AG08395 (cell line): ENCODE results near the gene RPS15.
"Not testable (repeated sequence)": the region's sequence is repeated elsewhere in the genome, so short reads cannot be mapped to it uniquely, and the experiment has no call there.

ENCODE experiments used
- DNase-seq: peaks from one replicate; pipeline ENCODE4 v3.0.0; 2012; ENCODE audit warnings: mixed read lengths, low spot score

The RPS15 gene

DNA sequence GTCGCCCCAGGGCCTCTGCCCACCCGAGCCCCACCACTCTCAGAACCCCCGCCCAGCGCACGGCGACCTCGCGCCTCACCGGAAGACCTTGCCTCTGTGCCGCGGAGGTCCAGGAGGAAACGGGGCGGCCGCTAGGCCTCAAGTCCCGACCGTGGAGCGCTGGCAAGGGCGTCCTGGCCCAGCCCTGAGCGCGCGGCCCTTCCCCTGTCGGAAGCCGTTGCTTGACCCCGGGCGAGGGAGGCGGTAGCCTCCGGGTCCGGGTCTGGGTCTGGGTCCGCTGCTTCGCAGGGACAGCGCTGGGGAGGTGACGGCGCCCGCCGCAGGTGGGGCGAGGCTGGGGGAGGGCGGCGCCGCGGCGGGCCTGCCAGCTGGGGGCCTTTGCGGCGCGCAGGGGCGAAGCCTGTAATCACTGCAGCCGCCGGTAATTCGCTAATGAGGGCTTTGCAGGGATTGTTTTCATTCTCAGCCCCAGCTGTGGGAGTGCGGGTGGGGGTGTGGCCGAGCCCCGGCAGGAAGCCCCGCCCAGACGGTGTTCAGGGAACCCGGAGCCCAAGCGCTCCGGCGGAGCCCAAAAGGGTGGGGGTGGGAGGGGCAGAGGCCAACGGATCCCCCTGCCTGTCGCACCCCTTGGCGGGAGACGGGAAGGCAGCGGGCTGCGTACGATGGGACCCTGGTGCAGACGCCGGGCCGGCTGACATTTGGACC lies 32.3 kb downstream of the RPS15 start:
- peak; percentile 58 for DNase-seq

- no peak for DNase-seq
Observed at GRCh38 chr19:1471010-1471514, 32.9 kb downstream of the RPS15 start.

- no peak for DNase-seq
Observed at GRCh38 chr19:1471515-1472160, 33.4 kb downstream of the RPS15 start.

DNA sequence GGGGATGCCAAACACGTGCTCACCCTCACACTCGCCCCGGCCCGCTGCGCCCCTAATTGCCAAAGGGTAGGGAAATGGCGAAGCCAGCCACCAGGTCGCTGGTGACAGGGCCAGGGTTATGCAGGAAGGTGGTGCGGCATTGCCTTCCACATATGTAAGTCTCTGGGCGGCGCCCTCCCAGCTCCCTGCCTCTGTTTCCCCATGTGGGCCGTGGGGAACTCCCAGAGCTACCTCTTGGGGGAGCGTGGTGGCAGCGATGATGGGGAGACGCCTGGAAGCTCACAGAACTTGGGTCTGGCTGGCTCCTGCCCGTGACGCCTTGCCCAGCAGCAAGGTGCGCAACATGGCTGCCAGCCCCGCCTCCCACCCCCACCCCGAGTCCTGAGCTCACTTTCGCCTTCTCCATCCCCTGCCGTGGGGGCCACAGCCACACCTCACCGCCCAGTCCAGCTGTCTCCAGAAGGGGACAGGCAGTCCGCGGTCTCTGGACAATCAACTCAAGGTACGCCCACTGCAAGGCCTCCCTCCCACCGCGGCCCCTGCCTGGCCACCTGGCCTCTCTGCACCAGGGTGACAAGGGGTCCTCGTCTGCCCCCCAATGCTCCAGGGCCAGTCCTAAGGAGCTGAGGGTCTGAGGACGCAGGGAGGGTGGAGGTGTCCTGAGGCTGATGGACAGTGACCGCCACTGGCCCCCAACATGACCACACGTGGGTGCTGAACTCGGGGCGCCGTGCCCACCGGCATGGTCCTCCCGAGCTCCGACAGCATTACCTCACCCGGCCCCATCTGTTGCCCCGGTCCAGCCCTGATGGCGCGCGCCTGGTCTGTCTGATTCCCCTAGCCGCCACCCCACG lies 34.3 kb downstream of the RPS15 start:
- DNase-seq = no peak

GRCh38 chr19:1473085-1473851 lies 35.1 kb downstream of the RPS15 start:
- DNase-seq = no peak

- no peak for DNase-seq
Observed at GRCh38 chr19:1474011-1474764, 36.0 kb downstream of the RPS15 start.

GRCh38 chr19:1474765-1475351 lies 36.7 kb downstream of the RPS15 start:
- DNase-seq = no peak

GRCh38 chr19:1475751-1476437 lies 37.7 kb downstream of the RPS15 start:
- no peak for DNase-seq

DNA sequence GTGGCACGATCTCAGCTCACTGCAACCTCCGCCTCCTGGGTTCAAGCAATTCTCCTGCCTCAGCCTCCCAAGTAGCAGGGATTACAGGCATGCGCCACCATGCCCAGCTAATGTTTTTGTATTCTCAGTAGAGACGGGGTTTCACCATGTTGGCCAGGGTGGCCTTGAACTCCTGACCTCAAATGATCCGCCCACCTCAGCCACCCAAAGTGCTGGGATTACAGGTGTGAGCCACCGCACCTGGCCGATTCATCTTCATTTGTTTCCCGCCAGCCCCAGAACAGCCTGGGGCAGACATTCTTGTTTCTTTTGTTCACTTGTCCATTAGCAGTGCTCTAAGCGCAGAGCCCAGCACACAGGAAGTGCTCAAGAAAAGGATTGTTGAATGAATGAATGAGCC lies 38.9 kb downstream of the RPS15 start:
- not testable (repeated sequence) for DNase-seq

- peak; percentile 97 for DNase-seq
Observed at GRCh38 chr19:1478934-1479707, 40.9 kb downstream of the RPS15 start, which contains the start of gene C19orf25. C19orf25 (minus strand) TSS chr19:1479215; CDS start chr19:1478903, 312 bp downstream.

DNA sequence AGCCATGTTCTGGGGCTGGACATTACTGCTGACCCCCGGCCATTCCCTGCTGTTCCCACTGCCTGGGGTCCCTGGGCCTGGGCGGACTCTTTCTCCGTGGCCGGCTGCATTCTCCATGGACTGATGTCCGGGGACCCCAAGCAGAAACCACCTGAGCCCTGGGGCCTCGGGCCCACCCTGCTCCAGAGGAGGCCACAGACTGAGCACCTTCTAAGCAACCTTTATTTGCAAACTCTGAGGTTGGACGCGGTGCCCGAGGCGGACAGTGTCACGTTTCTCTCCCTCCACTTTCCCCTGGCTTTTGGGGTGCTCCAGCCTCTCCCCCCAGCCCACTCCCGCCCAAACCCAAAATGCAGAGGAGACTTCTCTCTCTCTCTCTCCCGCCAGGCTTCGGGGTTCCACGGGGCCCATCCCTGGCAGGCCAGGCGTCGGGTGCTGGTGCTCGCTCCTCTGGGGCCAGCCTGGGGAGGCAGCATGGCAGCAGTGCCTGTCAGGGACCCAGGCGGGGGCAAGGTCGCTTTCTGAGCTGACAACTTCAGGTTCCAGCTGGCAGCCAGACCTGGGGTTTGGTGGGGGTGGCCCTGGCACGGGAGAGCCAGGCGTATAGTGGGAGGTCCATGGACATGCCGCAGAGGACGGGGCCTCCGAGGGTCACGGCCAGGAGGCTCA lies 43.2 kb downstream of the RPS15 start:
- no peak for DNase-seq

DNA sequence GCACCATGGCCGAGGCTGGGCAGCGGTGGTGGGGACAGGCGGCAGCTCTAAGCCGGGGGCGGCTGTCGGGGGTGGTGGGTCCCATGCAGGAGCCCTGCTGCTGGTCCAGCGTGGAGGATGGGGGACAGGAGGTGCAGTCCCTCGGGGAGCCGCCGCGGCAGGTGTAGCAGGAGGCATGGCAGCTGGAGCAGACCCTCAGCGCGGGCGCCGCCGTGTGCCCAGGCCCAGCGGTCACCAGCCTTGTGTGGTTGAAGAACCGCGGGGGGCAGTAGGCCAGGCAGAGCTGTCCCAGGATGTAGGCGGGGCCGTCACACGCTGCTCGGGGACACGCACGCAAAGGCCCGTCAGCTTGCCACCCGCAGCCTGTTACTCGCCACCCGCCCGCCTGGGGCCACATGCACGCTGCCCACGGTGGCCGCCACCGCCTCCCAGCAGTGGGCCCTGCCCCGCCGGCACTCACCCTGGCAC lies 43.7 kb downstream of the RPS15 start:
- DNase-seq = no peak

DNA sequence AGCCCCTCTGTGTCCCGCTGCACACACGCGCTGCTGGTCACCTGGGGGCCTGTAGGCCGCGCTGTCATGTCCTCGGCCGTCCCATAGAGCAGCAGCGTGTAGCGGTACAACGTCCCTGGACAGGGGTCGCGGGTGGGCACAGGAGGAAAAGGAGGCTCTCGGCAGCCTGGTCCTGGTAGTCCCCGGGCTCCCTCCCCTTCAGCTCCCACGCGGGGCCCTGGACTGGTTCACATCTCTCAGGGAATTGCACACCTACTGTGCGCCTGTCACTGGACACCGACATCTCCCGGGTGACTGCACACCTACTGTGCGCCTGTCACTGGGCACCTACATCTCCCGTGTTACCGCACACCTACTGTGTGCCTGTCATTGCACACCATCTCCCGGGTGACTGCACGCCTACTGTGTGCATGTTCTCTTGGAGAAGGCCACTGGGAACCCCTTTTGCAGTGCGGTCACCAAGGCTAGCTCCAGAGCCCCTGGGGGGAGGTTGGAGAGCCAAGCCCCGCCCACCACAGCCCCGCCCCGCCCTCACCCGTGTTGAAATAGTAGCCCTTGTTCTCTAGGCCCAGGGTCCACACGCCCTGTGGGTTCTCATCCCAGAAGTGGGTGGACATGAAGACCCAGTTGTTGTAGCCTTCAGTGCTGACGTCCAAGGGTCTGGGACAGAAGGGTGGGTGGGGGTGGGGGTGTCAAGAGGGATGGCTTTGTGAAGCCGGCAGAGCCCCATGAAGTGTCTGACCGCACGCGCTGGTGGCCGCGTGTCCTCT lies 44.4 kb downstream of the RPS15 start:
- no peak for DNase-seq

- DNase-seq = no peak
Observed at GRCh38 chr19:1483131-1483978, 45.2 kb downstream of the RPS15 start.

DNA sequence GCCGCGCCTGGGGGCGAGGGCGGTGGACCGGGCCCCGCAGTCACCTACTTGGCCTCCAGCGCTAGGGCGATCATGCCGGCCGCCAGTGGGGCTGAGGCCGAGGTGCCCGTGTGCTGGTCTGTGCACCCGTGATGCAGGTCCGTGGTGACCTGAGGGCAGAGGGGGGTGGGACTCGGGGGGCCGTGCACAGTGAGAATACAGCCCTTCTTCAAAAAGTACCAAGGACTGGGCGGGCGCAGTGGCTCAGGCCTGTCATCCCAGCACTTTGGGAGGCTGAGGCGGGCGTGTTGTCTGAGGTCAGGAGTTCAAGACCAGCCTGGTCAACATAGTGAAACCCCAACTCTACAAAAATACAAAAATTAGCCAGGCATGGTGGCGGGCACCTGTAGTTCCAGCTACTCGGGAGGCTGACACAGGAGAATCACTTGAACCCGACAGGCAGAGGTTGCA lies 45.8 kb downstream of the RPS15 start:
- DNase-seq = no peak

GRCh38 chr19:1486720-1487575 lies 48.8 kb downstream of the RPS15 start:
- DNase-seq = no peak
